ENCODE results near the gene ROR1.
A peak's percentile ranks its signal among the peaks of the same experiment; 100 is the strongest.

ROR1 gene

GRCh38 chr1:64004451-64005025, 230.7 kb downstream of the ROR1 start:
- no peak for DNase-seq

- no peak for DNase-seq
These were observed 232.0 kb downstream of the ROR1 start for GRCh38 chr1:64005801-64006200.

- DNase-seq = no peak
These were observed 232.6 kb downstream of the ROR1 start for GRCh38 chr1:64006276-64007051.

- DNase-seq = no peak
These were observed 236.5 kb downstream of the ROR1 start for GRCh38 chr1:64010316-64010715.

GRCh38 chr1:64013395-64013794, 239.6 kb downstream of the ROR1 start:
- DNase-seq = no peak

- DNase-seq = peak in 14 of 58 donors; percentile 5 to 44 (median 17)
These were observed 246.0 kb downstream of the ROR1 start for GRCh38 chr1:64019818-64020217.

- no peak for DNase-seq
These were observed 247.2 kb downstream of the ROR1 start for GRCh38 chr1:64021066-64021465.

GRCh38 chr1:64025051-64025450, 251.2 kb downstream of the ROR1 start:
- no peak for DNase-seq

- DNase-seq = no peak
These were observed 255.2 kb downstream of the ROR1 start for GRCh38 chr1:64029037-64029436.

GRCh38 chr1:64030411-64030810, 256.6 kb downstream of the ROR1 start:
- DNase-seq = no peak

- no peak for DNase-seq
These were observed 257.4 kb downstream of the ROR1 start for GRCh38 chr1:64031236-64031635.

GRCh38 chr1:64033667-64034220, 259.9 kb downstream of the ROR1 start:
- DNase-seq = no peak

GRCh38 chr1:64036549-64036948, 262.7 kb downstream of the ROR1 start:
- DNase-seq = no peak

- DNase-seq = no peak
These were observed 264.3 kb downstream of the ROR1 start for GRCh38 chr1:64038119-64038518.

GRCh38 chr1:64038965-64039364, 265.1 kb downstream of the ROR1 start:
- no peak for DNase-seq

- peak in 17 of 58 donors; percentile 3 to 62 (median 18) for DNase-seq
These were observed 265.6 kb downstream of the ROR1 start for GRCh38 chr1:64039390-64039926.

- no peak for DNase-seq
These were observed 267.7 kb downstream of the ROR1 start for GRCh38 chr1:64041371-64042131.

GRCh38 chr1:64042331-64043100, 268.7 kb downstream of the ROR1 start:
- peak in 4 of 58 donors; percentile 8 to 29 (median 20) for DNase-seq

GRCh38 chr1:64043288-64043687, 269.5 kb downstream of the ROR1 start:
- no peak for DNase-seq

- peak in 1 of 58 donors; percentile 2 for DNase-seq
These were observed 270.2 kb downstream of the ROR1 start for GRCh38 chr1:64043976-64044375.

GRCh38 chr1:64046243-64046642, 272.4 kb downstream of the ROR1 start:
- no peak for DNase-seq
